GM21390 (cell line): ENCODE measurements around the gene ESRRG.

Source experiments
- ATAC-seq: cut with Tn5 transposase; IDR thresholded peaks from one replicate; pipeline ENCODE4 v1.9.1; 2021; ENCODE audit not compliant: unreplicated experiment

ESRRG gene

GRCh38 chr1:216723274-216723780 lies at the start of gene ESRRG:
TSS of gene ESRRG (minus strand) at chr1:216723429. CDS start at chr1:216723299, 130 bp downstream.
- no peak for ATAC-seq

GRCh38 chr1:216771922-216772321 lies 48.7 kb upstream of the ESRRG start:
- no peak for ATAC-seq

GRCh38 chr1:216766633-216767327 lies 43.6 kb upstream of the ESRRG start:
- no peak for ATAC-seq

GRCh38 chr1:216765346-216766300 lies 42.4 kb upstream of the ESRRG start:
- ATAC-seq = no peak

GRCh38 chr1:216758161-216758560 lies 34.9 kb upstream of the ESRRG start:
- ATAC-seq = no peak

DNA sequence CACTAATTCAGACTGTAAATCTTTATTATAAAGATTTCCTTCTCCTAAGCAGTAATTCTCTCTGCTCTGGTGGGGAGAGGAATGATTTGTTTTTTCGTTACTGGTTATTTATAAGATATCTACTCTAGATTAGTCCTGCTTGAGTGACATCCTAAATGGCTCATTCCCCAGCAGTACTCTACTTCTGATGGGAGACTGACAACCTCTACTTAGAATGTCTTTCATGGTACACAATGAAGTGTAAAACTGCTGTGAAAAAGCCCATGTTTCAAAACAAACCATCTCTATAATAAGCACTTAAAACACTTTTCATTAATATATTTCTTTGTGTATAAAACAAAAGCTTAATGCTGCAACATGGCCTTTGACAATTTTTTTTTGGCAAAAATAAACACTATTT lies 33.9 kb upstream of the ESRRG start:
- ATAC-seq = no peak

DNA sequence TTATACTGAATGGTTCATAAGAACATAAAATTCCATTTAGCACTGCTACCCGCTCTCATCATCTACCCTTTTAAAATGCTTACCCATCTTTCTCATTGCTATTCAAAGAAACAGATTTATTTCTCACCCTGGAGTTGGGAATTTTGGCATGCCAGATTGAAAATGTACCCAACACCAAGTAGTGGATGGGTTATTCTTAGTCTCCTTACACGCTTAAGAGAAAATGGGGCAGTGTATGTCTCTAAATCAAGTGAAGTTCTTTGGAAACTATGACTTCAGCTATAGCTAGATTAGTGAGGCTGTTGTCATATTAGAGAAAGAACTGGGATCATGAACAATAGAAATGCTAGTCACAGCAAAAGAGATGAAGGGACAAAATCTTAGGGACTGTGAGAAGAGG lies 27.7 kb upstream of the ESRRG start:
- no peak for ATAC-seq

- ATAC-seq = peak; percentile 63
Measured at GRCh38 chr1:216750031-216750627, 26.9 kb upstream of the ESRRG start.

DNA sequence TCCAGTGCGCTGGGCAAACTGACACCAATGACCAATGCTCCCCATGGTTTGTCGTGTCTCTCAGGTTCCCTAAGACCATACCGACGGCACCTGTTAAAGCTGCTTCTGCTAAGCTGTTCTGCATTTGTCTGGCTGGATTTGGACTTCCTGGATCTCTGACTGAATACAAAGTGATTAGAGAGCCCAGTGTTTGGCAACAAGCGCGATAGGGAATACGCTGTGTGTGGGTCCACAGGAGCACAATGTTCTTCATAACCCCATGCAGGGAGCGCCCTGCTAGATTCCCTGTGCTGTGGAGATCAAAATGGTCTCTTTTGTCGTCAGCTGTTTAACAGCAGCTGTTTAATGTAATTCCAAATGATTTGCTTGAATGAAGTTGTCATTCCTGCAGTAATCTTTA lies 26.0 kb upstream of the ESRRG start:
- ATAC-seq = no peak

GRCh38 chr1:216742625-216743024 lies 19.4 kb upstream of the ESRRG start:
- ATAC-seq = no peak

DNA sequence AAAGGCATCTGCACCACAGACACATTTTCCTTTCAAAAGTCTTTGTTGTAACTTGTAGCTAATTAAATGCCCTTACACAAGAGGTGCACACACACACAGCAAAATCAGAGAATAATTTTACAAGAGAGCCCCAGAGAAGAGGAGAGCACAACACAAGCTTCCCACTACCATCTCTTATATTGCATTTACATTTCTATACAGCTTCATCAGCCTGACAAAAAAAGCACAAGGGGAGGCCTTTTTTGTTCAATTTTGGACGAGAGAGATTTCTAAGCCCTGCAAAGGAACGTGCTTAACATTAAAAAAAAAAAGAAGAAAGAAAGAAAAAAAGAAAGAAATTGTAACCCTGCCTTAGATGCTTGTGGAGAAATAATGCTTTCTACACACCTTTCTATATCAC lies 17.1 kb upstream of the ESRRG start:
- ATAC-seq = no peak

GRCh38 chr1:216739793-216740192 lies 16.6 kb upstream of the ESRRG start:
- ATAC-seq = no peak

- no peak for ATAC-seq
Measured at GRCh38 chr1:216732121-216732520, 8.9 kb upstream of the ESRRG start.

DNA sequence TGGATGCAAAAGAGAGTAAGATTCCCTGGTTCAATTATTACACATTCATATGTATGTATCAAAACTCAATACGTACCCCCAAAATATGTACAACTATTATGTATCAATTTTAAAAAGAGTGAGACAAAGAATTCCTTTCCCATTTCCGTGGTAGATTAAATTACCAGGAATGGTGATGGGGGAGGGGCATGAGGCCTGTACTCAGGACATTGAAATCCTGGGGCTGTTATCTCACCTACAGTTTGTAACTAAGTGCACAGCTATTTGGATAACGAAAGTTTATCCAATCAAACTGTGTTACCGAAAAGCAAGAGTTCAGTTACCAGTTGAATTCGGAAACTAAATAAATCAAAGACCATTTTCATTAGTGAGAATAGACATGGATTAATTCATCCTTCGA lies 8.3 kb upstream of the ESRRG start:
- ATAC-seq = no peak

DNA sequence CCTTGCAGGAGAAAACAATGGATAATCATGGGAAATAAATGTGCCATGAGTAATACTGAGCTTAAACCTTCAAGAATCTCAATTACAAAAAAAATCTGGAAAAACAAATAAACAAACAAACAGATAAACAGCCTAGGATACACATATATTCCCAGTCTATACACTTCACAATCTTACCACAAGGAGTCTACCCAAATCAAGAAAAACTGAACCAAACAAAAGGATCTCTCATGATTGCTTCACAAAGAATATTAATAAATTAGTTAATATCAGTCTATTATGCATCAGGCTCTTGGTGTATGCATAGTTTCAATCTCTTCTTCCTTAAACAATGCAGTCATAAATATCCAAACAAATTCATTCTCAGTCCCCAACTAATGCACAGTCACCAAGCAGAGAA lies 3.2 kb upstream of the ESRRG start:
- no peak for ATAC-seq

- no peak for ATAC-seq
Measured at GRCh38 chr1:216722821-216723220, 408 bp downstream of the ESRRG start.

- ATAC-seq = no peak
Measured at GRCh38 chr1:216721863-216722262, 1.4 kb downstream of the ESRRG start.

DNA sequence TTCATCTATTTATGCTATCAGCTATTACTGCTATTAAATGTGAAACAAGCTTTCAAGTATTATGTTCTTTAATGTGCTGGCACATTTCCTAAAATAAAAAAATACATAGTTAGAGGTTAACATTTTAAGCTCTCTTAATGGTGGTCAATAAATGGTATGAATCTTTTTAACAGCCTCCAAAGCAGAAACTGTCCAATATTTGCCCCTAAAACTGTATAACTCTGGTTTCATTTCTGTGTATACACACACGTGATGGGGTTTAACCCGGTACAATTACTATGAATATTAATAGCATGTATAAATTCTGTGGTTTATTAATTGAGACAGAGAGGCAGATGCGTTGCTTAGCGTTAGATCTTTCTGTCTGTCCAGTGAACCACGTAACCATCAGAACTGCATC lies 2.2 kb downstream of the ESRRG start:
- no peak for ATAC-seq

GRCh38 chr1:216711712-216712111 lies 11.5 kb downstream of the ESRRG start:
- ATAC-seq = no peak

DNA sequence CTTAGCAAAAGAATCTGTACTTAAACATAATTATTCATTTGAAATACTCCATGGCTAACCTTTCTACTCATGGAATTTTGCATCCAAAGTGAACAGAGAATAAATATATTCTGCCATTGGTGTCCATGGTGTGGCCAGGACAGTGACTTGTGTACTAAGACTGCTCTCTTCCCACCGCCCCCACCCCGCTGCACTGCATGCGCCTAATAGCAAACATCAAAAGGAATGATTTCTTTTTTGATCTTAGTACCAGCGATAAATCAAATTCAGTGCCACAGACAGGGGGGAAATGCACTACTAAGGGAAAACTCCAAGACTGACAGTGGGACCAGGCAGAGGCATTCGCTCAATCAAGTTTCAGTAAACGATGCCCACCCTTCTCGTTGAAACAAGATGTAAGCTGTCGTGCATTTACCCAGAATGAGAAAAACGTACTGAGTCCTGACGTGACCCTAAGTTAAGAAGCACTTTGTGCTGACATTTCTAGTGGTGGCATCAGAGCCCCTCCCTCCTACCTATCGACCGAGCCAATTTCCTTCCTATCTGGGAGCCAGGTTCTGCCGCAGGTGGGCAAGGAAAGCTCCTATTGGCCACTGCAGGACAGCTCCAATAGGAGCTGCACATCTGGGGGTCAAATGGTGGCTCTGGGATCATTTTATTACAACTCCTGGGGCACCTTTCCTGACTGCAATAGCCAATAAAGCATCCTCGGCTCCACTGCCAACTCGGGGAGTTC lies 12.5 kb downstream of the ESRRG start:
- ATAC-seq = no peak

DNA sequence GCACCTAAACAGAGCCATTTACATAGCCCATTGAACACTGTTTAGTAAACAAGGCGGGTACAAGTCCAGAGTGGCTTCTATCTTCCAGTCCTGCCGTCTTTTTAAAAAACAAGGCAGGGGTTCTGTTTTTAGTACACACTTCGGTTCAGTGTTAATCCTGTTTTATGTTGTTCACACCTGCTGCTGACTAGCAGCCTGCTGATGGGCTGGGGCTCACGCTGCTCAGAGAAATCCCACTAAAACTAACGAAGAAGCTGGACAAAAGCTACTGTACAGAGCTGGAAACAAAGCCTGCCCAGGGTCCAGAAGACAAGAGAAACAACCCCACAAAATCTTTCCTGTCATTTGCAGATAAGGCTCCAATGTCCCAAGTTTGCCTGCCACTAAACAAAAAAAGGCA lies 13.2 kb downstream of the ESRRG start:
- ATAC-seq = no peak
